Urothelium cell line (cell line): ENCODE results near the gene DGKG.

ENCODE experiments used
- DNase-seq: peaks from one replicate; pipeline ENCODE4 v3.0.0; 2011; ENCODE audit warnings: low spot score, mixed read lengths
- FAIRE-seq: peaks from 2 replicates; lab custom pipeline; 2011; peaks lifted over from hg19 to GRCh38; lab: Jason Lieb, UNC

The DGKG gene

DNA sequence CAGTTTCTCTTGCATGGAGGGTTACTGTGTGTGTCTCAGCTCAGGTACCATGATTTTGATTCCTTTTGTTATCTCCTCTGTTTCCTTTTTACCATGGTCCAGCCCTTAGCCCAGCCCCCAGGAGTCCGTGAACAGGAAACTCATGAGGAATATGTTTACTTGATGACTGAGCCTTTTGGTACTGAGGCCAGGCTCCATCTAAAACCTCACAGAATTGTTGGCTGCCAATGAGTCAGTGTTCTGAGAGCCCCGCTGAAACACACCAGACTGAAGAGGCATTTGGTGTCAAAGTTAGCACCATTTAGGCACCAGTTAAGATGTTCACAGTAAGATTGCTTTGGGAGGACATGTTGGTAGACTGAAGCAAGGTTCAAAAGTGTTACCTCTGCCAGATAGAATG, 80.9 kb downstream of the DGKG start:
- FAIRE-seq = no peak
- DNase-seq = no peak

DNA sequence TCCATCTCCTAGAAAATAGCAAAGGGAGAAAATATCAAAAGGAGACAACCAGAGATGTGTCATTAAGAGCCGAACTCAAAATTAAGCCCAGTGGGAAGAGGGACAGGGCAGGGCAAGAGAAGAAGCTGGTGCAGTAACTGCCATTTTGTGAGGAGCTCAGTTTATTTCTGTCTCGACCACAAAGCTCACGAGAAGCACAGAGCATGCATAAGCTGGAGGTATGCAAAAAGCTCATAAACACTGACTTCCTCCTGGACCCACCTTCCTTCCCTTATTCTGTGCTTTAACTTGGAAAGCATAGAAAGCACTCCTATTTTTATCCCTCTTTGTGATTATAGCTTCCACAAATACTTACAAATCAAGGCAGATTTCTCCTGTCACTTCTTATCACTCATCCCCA, 81.3 kb downstream of the DGKG start:
- DNase-seq (no peak), FAIRE-seq (no peak)

DNA sequence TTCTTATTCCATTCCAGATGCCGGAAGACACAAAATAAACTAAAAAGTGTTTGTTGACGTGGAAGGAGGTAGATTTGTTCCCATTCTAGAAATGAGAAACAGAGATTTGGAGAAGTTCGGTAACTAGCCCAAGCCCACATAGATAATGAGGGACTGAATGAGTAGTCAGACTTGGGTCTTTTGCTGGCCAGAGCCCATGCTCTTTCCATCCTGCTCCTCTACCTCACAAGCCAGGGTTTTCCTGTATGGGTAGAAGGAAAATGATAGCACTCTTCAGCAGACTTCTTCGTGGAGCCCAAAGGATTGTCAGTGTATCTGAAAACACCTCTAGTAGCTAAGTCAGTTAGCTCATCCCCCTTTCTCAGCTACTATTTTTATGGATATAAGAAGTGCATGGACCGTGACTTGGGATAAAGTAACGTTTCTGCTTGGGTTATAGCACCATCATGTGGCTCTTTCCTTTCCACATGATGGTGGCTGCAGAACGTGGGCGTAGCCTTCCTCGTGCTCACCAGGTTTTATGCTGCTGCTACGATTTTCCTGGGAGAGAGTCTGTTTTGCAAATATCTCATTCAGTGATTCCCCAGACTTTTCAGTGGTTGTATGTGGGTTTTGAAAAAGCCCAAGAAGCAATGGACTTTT, 84.6 kb downstream of the DGKG start:
- peak; percentile 69 for FAIRE-seq
- peak; percentile 51 for DNase-seq

DNA sequence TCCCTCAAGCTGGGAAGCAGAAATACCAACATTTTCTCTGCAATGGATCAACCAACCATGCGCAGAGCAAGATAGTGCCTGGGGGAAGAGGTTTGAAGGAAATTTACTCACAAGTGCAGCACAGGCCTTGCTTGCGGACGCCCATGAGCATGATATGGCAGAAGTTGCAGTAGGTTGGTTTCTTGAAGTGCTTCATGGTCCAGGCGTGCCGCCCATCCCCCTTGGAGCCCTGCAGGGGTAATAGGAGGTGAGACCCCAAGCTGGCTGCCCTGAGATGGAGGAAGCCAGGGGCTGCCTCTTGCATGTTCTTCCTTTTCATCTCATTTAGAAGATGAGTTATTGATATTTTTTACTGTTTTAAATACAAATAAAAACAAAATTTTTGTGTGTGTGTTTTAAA, 86.6 kb downstream of the DGKG start:
- DNase-seq (no peak), FAIRE-seq (no peak)

DNA sequence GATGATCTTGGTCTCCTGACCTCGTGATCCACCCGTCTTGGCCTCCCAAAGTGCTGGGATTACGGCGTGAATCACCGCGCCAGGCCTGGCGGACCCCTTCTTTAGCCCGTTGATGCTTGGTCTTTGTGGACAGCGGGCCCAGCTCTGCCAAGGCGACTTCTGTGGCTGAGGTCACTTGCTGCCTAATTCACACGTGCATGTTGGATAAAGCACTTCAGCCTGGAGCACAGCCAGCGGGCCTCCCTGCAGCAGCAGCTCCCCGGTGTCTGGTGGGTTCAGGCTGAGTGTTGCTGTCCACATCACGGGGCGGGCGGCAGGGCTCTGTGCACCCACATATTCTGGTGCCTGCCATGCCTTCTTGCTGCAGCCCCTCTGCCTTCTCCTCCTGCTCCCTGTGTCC, 88.4 kb downstream of the DGKG start:
- DNase-seq (no peak), FAIRE-seq (no peak)

DNA sequence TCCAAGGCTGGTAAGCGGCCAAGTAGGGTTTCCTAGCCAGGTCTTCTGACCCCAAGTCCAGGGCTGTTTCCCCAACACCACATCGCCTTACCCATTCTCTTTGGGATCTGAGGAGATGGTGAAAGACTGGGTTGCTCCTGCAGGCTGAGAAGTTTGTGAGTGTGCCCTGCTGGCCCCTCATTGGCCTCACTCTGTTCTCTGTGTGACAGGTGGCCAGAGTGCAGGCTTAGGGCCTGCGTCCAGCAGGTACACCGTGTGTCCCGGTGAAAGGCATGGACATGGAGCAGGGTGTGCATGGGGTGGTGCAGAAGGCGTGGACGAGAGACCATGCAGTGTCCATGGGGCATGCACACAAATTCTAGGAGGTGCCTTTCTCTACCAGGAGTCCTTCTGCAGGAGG, 91.3 kb downstream of the DGKG start:
- FAIRE-seq (no peak), DNase-seq (no peak)

DNA sequence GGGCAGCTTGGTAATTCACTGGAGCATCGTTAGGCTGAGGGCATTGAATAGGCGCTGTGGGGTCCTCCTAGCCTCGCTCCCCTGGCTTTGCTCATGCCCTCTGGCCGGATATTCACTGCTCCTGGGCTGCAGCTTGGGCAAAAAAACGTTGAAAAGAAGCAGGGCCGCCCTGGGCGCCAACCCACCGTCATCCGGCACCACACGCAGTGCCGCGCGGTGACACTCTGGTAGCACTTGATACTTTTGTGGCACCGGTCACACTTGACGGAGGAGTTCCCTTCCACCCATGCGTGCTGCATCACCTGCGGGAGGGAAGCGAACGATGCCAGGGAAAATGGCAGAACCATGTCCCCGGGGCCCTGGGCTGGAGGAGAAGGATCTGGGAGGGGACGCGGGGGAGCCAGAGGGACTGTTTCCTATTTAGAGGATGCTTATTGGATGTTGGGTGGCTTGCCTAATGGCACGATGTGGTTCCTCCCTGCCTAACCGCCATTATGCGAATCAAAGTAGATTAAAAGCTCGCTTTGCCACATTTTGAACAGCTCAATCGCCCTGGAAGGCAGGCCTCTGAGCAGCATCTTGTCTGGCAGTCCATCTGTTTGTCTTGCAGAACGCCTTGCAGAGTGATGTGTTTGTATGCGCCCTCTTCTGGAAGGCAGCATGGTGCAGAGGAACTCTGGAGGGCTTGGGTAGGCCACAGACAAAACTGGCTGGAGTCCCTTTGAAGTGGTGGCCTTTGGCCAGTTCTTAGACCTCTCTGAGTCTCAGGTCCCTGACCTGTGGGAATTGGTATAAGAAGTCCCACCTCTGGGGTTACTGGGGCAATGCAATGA, 93.2 kb downstream of the DGKG start:
- DNase-seq = no peak
- no peak for FAIRE-seq

DNA sequence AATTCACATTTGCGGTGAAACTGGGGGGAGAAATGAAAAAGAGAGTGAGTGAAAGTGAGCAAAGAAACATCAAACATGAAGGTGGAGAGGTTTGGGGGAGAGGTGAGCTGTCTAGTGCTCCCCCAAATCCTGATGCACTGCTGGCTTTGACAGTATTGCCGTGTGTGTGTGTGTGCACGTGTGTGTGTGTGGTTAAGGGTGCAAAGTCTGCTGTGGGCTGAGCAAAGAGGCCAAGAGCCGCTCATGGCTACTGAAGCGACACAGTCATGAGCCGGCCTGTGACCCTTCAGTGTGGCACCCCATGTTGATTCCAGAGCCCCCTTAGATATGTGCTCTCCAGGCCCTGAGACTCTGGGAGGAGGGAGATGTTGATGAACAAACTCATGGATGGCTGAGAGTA, 94.3 kb downstream of the DGKG start:
- no peak for DNase-seq
- no peak for FAIRE-seq

DNA sequence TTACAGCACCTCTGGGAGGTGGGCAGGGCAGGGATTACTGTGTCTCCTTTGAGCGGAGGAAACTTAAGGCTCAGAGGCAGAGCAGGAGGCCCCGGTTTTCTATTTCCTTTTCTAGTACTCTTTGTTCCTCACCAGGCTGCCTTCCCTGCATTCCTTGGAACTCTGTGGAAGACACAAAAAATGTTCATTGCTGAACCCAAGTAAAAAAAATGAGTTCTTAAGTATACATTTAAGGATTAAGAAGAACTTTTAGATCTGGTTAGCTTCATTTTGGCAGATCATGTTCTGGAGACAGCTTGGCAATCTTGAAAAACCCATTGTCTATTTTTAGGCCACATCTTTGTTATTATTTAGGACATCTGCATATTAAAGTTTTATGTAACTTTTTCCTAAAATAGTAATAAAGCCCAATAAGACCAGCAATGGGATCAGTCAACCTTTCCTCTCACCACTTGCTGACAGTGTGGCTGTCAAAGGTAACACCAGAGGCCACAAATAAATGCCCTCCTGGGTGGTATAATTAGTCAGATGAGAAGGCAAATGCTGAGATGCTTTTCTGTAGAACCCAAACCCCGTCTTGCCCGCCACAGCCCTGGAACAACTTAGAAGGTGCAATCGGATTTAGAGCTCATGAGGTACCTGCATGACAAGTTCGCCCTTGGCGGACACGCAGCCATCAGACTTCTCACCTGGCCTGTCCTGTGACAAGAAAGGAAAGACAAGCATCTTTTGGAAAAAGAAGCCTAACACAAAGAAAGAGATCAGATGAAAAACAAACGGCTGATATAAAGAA, 97.2 kb downstream of the DGKG start:
- FAIRE-seq = no peak

DNA sequence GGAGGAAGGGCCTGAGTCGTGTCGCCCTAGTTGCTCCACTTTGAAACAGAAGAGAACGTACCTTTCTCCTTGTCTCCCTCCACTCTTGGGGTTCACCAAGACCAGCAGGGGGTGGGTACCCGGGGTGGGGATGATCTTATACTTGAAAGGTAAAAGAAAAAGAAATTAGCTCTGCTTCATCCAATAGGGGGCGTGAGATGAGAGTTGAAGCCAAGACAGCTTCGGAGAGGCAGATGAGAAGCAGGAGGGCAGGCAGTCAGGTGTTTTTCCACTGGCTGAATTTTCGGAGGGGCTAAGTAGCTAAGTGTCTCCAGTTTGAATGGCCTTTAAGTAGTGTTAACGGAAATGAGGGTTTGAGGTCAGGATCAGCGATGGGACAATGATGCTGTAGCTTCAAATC, 100.4 kb downstream of the DGKG start:
- FAIRE-seq = no peak

More for the DNA sequence above, 97.2 kb downstream of the DGKG start:
- DNase-seq = no peak

DNA sequence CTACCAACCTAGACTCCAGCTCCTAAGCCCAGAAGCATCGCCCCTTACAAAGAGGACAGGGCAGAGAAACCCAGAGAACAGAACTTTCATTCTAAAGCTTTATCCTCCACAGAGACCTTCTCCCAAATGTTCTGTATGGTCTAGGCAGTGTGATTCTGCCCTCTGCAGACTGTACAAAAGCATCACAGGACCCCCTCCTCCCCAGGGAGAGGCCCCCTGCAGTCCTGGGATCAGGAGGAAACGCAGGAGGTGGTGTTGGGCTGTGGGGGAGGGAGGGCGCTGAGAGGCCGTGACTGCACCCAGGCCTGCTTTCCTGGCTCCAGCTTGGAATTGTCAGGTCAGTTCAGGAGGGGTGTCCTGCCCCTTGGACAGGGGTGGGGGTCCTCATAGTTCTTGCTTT, 101.3 kb downstream of the DGKG start:
- FAIRE-seq (no peak), DNase-seq (no peak)

More for the DNA sequence above, 100.4 kb downstream of the DGKG start:
- DNase-seq = no peak

DNA sequence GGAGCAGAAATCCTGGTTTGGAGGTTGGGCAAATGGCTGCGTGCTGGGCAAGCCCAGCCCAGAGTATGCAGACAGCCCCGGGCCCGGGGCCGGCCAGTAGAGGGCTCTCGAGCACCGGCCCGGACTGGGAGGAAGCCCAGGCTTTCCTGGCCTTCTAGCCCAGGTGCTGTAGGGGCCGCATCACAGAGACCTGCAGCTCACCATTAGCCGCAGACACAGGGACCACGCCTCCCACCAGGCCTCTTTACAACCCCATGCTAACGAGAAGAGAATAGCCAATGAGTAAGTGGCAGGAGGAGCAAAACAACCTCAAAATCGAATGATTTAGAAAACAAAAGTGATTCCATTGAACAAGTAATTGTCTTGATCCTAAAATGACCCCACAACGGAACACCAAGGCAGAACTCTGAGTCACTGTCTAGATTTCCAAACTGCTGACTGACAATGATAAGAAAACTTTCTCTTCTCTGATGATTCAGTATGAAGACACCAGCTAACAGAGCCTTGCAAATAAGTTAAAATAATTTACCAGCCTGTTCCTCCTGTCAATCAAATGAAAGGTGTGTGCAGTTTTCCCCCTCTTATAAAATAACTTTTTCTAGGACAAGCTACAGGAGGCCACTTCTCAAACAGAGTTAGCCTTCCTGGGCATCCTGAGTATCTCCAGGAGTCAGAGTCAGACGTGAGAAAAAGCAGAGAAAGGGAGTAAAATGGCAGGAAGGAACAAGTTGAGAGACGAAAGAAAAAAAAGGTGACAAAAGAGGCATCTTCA, 102.2 kb downstream of the DGKG start:
- FAIRE-seq (no peak), DNase-seq (peak; percentile 92)

DNA sequence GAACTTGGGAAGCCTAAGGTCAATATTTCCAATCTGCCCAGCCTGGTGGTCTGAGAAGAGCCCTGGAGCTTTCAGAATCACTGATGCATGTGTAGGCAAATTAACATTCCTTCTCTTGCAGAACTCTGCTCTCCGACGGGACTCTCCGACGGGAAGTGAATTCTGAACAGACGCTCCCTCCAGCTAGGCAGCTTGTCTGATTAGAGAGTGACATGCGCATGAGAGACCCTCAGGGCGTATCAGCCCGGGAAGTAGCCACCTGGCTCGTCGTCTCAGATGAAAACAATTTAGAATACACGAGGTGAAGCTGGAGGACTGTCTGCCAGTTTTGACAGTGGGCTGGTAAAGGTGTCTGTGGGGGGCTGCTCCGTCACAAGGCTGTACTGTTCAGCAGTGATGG, 103.1 kb downstream of the DGKG start:
- no peak for DNase-seq
- no peak for FAIRE-seq

DNA sequence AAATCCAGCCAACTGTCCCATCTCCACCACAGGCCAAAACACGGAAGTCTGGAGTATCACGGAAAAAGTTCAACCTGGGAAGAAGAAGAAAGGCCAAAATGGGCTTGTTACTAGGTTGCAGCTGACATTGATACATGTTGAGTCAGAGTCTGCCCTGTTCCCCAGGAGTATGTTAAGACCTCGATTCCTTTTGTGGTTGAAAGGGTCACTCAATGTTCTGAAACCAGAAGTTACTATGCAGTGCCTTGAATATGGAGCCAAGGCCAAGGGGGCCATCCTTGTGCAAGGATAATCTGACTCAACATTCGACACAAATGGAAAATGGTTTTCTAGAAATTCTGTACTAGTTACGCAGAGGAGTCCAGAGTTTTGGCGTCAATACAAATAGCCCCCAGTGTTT, 104.2 kb downstream of the DGKG start:
- DNase-seq (no peak), FAIRE-seq (no peak)

DNA sequence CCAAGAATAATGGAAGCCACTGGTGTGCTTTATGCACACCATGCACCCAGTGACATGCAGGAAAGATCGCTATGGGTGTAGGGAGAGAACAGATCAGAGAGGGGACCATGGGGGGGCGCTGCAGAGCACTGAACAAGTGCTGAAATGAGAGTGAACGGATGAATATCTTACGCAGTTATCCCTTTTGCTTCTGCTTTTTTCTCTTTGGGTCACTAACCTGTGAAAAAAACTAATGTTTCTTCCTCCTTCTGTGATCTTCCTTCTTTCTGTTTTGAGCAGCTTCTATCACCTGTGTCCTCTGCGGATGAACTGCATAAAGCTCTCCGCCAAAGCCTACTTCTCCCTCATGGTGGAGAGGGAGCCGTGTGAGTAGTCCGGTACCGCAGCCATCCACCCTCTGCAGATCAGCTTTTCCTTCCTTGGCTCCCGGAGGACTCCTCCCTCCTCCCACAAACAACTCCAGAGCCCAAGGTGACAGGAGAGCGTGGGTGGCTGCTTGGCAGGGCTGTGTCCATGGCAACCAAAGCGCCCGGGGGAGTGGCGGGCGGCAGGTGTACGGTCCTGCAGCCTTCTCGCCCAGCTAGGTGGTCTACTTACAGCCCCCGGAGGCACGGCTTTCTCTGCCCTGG, 106.2 kb downstream of the DGKG start:
- DNase-seq (no peak), FAIRE-seq (no peak)

DNA sequence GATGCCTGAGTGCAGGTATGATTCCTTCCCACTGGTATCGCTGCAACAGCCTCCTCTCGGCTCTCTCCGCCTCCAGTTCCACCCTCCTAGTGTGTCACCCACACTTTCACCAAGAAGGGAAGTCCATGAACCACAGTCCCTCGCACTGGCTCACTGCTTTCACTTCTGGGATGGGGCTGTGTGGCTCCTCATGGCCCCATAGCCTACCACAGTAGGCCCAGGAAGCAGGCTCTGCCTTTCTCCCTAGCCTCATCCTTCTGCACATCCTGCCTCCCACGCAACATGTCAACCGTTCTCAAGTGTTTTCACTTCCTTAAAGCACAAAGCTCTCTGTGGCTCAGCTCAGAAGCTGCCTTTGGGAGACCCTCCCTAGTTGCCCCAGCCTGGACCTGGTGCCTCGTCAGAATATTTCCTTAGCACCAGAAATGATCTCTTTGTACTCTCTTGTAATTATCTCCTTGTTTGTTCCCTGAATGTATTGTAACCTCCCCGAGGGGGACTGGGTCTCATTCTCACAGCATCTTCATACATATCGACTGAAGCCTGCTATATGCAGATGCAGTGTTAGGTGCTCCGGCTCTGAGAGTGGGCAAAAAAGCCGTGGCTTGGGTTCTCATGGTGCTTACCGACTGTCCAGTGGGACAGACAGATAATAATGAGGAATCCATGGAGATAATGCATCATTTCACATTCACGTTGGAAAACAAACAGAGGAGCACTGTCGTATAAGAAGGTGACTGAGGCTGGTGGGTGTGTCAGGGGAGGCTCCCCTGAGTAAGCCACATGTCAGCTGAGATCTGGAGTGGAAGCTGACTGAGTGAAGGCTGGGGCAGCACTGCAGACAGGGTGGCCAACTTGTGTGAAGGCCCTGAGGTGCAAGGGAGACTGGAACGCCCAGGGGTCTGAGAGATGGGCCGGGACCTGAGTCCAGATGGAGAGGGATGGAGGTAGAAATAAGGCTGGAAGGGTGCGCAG, 107.1 kb downstream of the DGKG start:
- FAIRE-seq (no peak), DNase-seq (no peak)

DNA sequence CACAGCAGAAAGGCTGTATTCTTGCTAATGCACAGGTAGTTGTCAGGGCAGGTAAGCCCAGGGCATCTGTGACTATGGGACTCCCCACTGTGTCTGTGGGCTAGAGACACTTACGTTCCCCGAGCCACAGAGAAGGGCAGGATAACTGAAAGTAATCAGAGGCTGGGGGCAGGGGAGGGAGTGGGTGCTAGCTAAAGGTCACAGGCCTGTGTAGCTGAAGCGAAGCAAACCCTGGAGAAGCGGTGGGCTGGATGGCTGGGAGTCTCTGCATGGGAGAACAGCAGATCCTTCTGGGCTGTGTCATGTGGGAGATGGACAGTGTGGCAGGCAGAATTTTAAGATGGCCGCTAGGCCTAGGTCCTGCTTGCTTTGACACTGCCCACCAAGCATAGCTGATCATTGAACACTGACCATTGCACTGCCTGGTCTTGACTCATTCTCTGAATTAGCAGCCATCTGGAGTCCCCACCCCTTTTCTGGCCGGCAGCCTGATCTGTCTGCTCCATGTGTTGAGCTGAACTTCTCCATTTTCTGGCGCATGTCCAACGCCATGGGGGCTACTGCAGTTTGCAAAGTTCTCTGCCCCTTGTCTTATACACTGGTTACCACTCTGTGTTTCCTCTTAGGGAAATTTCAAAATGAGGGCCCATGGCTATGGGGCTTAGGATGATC, 110.0 kb downstream of the DGKG start:
- no peak for DNase-seq
- FAIRE-seq = no peak

DNA sequence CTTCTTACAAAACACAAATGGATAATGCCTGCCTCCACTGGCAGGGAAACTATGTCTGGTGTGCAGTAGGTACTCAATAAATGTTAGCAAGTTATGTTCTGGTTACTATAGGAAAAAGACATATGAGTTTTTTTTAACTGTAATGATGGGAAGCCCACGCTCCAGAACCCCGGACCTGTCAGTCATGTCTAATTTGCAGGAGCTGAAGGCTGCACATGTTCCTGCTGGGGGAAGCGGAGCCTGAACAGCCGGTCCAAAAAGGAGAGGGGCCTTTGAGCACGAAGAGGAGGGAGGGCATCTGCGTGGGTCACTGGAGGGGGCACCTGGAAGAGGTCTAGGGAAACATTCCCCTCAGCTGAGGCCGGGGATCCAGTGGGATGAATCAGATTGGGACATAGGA, 113.2 kb downstream of the DGKG start:
- DNase-seq = no peak
- FAIRE-seq = no peak
